Colonic mucosa (tissue), 4 donors: ENCODE measurements around the gene GTF2A1. TPM values are rescaled to one million over a fixed set of nuclear protein-coding genes. Genes with fewer than 3 reads are reported as not detected.

Experiments used
- DNase-seq: peaks from one replicate; pipeline ENCODE4 v3.0.0-alpha.2; 2020
- H3K27ac ChIP-seq: fragments of 200-600 bp; one replicate; pipeline ENCODE4 v1.8.0; 2021
- H3K27me3 ChIP-seq: fragments of 200-600 bp; one replicate; pipeline ENCODE4 v1.8.0; 2021
- H3K36me3 ChIP-seq: fragments of 200-600 bp; one replicate; pipeline ENCODE4 v1.8.0; 2021
- H3K4me1 ChIP-seq: fragments of 200-600 bp; one replicate; pipeline ENCODE4 v1.8.0; 2021; ENCODE audit warnings: mild to moderate bottlenecking
- H3K4me3 ChIP-seq: fragments of 200-600 bp; one replicate; pipeline ENCODE4 v1.8.0; 2021
- H3K9ac ChIP-seq, 2 donors: one replicate each; pipeline ENCODE4 v1.7.0; 2013; ENCODE audit warnings: control low read depth in 2 of 2, low read depth in 2 of 2, low read length in 2 of 2
- H3K9me3 ChIP-seq: fragments of 200-600 bp; one replicate; pipeline ENCODE4 v1.8.0; 2021
- CTCF ChIP-seq: fragments of 200-600 bp; IDR thresholded peaks from one replicate; pipeline ENCODE4 v1.8.0; 2022; ENCODE audit warnings: antibody characterized with exemption, mild to moderate bottlenecking
- intact Hi-C: fragments of 100-400 bp; cut with DNase I; formaldehyde crosslinking; loops from one replicate; pipeline ENCODE4 v1.14.1; 2022
- total RNA-seq, 2 donors: library from RNA; stranded (reverse); fragmentation: NEBNext Ultra II Directional in 1 of 2; extraction: Animal tissue kit (Norgen Biotek cat#: 25700) in 1 of 2; gene quantifications; one replicate each; pipeline ENCODE4 v1.2.1, GENCODE V29; 2021
- donor health status: healthy.
- donor health status: DM: no; HTN: no; CAD: no.
- donor health status: DM: no; HTN: no; CAD: no.

Gene GTF2A1
- total RNA-seq, 2 donors from 2014 or later, result 21.6 to 26.6 TPM

GRCh38 chr14:81192594-81192993, 28.2 kb downstream of the GTF2A1 start:
- intact Hi-C loops, result no loop called here
- no peak overlapping the region for H3K4me3 ChIP-seq
- TF ChIP-seq CTCF, result no peak
- no peak overlapping the region for H3K9ac ChIP-seq
- H3K36me3 ChIP-seq, result no peaks in the 10 kb centered on the region
- no peak overlapping the region for H3K27ac ChIP-seq
- no peak for DNase-seq
- H3K27me3 ChIP-seq, result no peaks in the 10 kb centered on the region
- H3K4me1 ChIP-seq, result no peaks in the 10 kb centered on the region
- no peaks in the 10 kb centered on the region for H3K9me3 ChIP-seq

GRCh38 chr14:81187832-81188522, 32.8 kb downstream of the GTF2A1 start:
- TF ChIP-seq CTCF, result no peak
- Histone ChIP-seq H3K9ac (no peak overlapping the region), H3K9me3 (no peaks in the 10 kb centered on the region), H3K36me3 (no peaks in the 10 kb centered on the region), H3K27me3 (no peaks in the 10 kb centered on the region), H3K27ac (no peak overlapping the region), H3K4me1 (peaks cover 5% of the 10 kb centered on the region), H3K4me3 (no peak overlapping the region)
- DNase-seq, result no peak
- intact Hi-C loops, result no loop called here

GRCh38 chr14:81179631-81180030, 41.1 kb downstream of the GTF2A1 start:
- DNase-seq, result no peak
- no peak for TF ChIP-seq CTCF
- Histone ChIP-seq H3K4me3 (no peak overlapping the region), H3K4me1 (peaks cover 5% of the 10 kb centered on the region), H3K9ac (no peak overlapping the region), H3K9me3 (no peaks in the 10 kb centered on the region), H3K27ac (no peak overlapping the region), H3K27me3 (no peaks in the 10 kb centered on the region), H3K36me3 (no peaks in the 10 kb centered on the region)
- intact Hi-C loops, result no loop called here

- Histone ChIP-seq H3K9ac (no peak overlapping the region), H3K27me3 (no peaks in the 10 kb centered on the region), H3K27ac (peak overlapping the region; percentile 8), H3K4me1 (no peaks in the 10 kb centered on the region), H3K9me3 (no peaks in the 10 kb centered on the region), H3K36me3 (no peaks in the 10 kb centered on the region), H3K4me3 (no peak overlapping the region)
- no peak for TF ChIP-seq CTCF
- DNase-seq, result no peak
- intact Hi-C loops, result no loop called here
Observed at GRCh38 chr14:81178063-81178462, 42.7 kb downstream of the GTF2A1 start.

- peak overlapping the region; percentile 12 for H3K27ac ChIP-seq
- H3K4me1 ChIP-seq, result no peaks in the 10 kb centered on the region
- H3K4me3 ChIP-seq, result no peak overlapping the region
- no peaks in the 10 kb centered on the region for H3K36me3 ChIP-seq
- intact Hi-C loops, result no loop called here
- H3K9ac ChIP-seq, result no peak overlapping the region
- no peak for DNase-seq
- H3K9me3 ChIP-seq, result no peaks in the 10 kb centered on the region
- TF ChIP-seq CTCF, result no peak
- H3K27me3 ChIP-seq, result no peaks in the 10 kb centered on the region
Observed at GRCh38 chr14:81177225-81177624, 43.5 kb downstream of the GTF2A1 start.
